Measurements from ENCODE around the gene SENP8.

Gene SENP8

GRCh38 chr15:72140088-72140487 is 21.9 kb downstream of the SENP8 start:
- TF ChIP-seq CEBPB (IDR thresholded peaks at IDR 0.05) (no peak), CREB1 (IDR thresholded peaks at IDR 0.05; ENCODE audit: low read depth) (no peak), EP300 (IDR thresholded peaks at IDR 0.05; ENCODE audit: borderline replicate concordance) (no peak), REST (IDR thresholded peaks at IDR 0.05; ENCODE audit: low read depth) (no peak), TAF1 (IDR thresholded peaks at IDR 0.05; ENCODE audit: low read depth) (no peak), TEAD4 (IDR thresholded peaks at IDR 0.05) (no peak)

- no peak for TF ChIP-seq EGR1 (IDR thresholded peaks at IDR 0.05)
- TF ChIP-seq EP300 (IDR thresholded peaks at IDR 0.05; ENCODE audit: borderline replicate concordance) = no peak
- TF ChIP-seq CEBPB (IDR thresholded peaks at IDR 0.05) = no peak
- TF ChIP-seq MAX (IDR thresholded peaks at IDR 0.05) = no peak
- no peak for TF ChIP-seq FOXM1 (IDR thresholded peaks at IDR 0.05; ENCODE audit: borderline replicate concordance, low read depth)
- no peak for TF ChIP-seq REST (IDR thresholded peaks at IDR 0.05; ENCODE audit: low read depth)
- no peak for TF ChIP-seq TCF12 (IDR thresholded peaks at IDR 0.05; ENCODE audit: low read depth)
- no peak for TF ChIP-seq TEAD4 (IDR thresholded peaks at IDR 0.05)
Measured at GRCh38 chr15:72141171-72142084, 23.2 kb downstream of the SENP8 start.

- TF ChIP-seq YY1 (IDR thresholded peaks at IDR 0.05; ENCODE audit: low read depth) (no peak), TAF1 (IDR thresholded peaks at IDR 0.05; ENCODE audit: low read depth) (no peak), EP300 (IDR thresholded peaks at IDR 0.05; ENCODE audit: borderline replicate concordance) (no peak), TEAD4 (IDR thresholded peaks at IDR 0.05) (no peak), EGR1 (IDR thresholded peaks at IDR 0.05) (no peak), FOXM1 (IDR thresholded peaks at IDR 0.05; ENCODE audit: borderline replicate concordance, low read depth) (no peak), REST (IDR thresholded peaks at IDR 0.05; ENCODE audit: low read depth) (no peak), RAD21 (IDR thresholded peaks at IDR 0.05; ENCODE audit: low read depth) (no peak), CREB1 (IDR thresholded peaks at IDR 0.05; ENCODE audit: low read depth) (no peak), MAX (IDR thresholded peaks at IDR 0.05) (no peak), NFIC (IDR thresholded peaks at IDR 0.05) (no peak), ZBTB7A (IDR thresholded peaks at IDR 0.05; ENCODE audit: low read depth) (no peak), TCF12 (IDR thresholded peaks at IDR 0.05; ENCODE audit: low read depth) (no peak), USF1 (IDR thresholded peaks at IDR 0.05) (no peak), CEBPB (IDR thresholded peaks at IDR 0.05) (no peak)
Measured at GRCh38 chr15:72146221-72146620, 28.0 kb downstream of the SENP8 start.

- TF ChIP-seq EGR1 (IDR thresholded peaks at IDR 0.05) (no peak), EP300 (IDR thresholded peaks at IDR 0.05; ENCODE audit: borderline replicate concordance) (no peak), USF1 (IDR thresholded peaks at IDR 0.05) (no peak), ZBTB7A (IDR thresholded peaks at IDR 0.05; ENCODE audit: low read depth) (no peak), TEAD4 (IDR thresholded peaks at IDR 0.05) (no peak), RAD21 (IDR thresholded peaks at IDR 0.05; ENCODE audit: low read depth) (no peak), REST (IDR thresholded peaks at IDR 0.05; ENCODE audit: low read depth) (no peak), CEBPB (IDR thresholded peaks at IDR 0.05) (no peak), NFIC (IDR thresholded peaks at IDR 0.05) (no peak), FOXM1 (IDR thresholded peaks at IDR 0.05; ENCODE audit: borderline replicate concordance, low read depth) (no peak), TCF12 (IDR thresholded peaks at IDR 0.05; ENCODE audit: low read depth) (no peak), TAF1 (IDR thresholded peaks at IDR 0.05; ENCODE audit: low read depth) (no peak), CREB1 (IDR thresholded peaks at IDR 0.05; ENCODE audit: low read depth) (no peak), MAX (IDR thresholded peaks at IDR 0.05) (no peak), YY1 (IDR thresholded peaks at IDR 0.05; ENCODE audit: low read depth) (no peak)
Measured at GRCh38 chr15:72146934-72147333, 28.7 kb downstream of the SENP8 start.

All from Ishikawa (cell line).